Astrocyte (in vitro differentiated cells and primary cell): ENCODE results near the gene CH25H.

Source experiments
- EZH2 ChIP-seq: IDR thresholded peaks from 2 replicates; pipeline ENCODE4 v1.6.1; 2012; ENCODE audit warnings: mild to moderate bottlenecking, low read length, inconsistent platforms; ENCODE audit not compliant: insufficient read depth
- TF ChIP-seq, protein P1 (sequence below): IDR thresholded peaks from 2 replicates; pipeline ENCODE4 v1.5.1; 2011; ENCODE audit warnings: low read depth, mild to moderate bottlenecking, inconsistent platforms, low read length, moderate library complexity; ENCODE audit not compliant: insufficient read depth

DNA sequence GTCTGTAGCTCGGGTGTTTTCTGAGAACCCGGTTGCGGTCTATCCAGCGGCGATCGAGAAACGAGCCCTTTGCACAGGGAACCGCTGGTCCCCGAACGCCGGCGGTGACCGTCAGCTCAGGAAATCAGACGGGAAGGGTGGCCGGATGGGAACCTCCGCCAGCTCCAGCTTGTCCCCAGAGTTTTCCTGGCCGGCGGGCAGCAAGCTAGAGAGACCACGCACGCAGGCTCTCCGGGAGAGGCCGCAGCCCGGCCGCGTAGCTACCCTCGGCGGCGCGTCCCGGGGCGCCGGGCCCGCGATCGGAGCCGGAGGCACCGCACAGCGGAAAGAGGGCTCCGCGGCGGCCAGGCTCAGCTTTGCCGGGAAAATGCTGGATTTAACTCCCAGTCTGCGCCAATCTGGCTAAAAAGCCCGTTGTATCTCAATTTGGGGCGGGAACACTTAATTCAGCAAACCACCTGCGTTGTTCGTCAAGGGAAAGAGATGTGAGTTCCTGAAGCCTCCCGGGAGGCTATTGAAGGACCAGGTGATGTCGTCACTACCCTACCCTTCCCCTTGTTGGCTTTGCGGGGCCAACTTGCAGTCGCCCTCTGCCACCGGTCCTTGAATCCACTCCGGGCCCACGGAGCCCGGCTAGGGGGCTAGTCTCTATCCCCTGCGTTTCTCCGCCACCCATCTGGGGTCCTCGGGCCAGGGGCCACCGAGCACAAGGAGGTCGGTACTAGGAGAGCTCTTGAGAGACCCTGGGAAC is 859 bp upstream of the CH25H start:
- no peak for TF ChIP-seq EZH2
- TF ChIP-seq, protein P1, sequence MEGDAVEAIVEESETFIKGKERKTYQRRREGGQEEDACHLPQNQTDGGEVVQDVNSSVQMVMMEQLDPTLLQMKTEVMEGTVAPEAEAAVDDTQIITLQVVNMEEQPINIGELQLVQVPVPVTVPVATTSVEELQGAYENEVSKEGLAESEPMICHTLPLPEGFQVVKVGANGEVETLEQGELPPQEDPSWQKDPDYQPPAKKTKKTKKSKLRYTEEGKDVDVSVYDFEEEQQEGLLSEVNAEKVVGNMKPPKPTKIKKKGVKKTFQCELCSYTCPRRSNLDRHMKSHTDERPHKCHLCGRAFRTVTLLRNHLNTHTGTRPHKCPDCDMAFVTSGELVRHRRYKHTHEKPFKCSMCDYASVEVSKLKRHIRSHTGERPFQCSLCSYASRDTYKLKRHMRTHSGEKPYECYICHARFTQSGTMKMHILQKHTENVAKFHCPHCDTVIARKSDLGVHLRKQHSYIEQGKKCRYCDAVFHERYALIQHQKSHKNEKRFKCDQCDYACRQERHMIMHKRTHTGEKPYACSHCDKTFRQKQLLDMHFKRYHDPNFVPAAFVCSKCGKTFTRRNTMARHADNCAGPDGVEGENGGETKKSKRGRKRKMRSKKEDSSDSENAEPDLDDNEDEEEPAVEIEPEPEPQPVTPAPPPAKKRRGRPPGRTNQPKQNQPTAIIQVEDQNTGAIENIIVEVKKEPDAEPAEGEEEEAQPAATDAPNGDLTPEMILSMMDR: no peak
